HepG2 (cell line): ENCODE measurements around the gene SRD5A1. TPM values are rescaled to one million over a fixed set of nuclear protein-coding genes. Genes with fewer than 3 reads are reported as not detected.

ENCODE experiments used
- ATAC-seq: fragments of 200-7000 bp; cut with Tn5 transposase; 3 replicates; pipeline ENCODE4 v1.9.1; 2020; ENCODE audit warnings: mild to moderate bottlenecking, moderate library complexity
- BruUV-seq: library from RNA; stranded (reverse); fragments of 400-500 nt; replicated peaks from 2 replicates; lab custom pipeline; 2021; lab: Mats Ljungman, UMichigan
- CTCF ChIA-PET: fragments of 300-600 bp; formaldehyde crosslinking; extraction: SDS; loops from one replicate; lab custom pipeline; 2021; ENCODE audit warnings: low total read pairs, inconsistent platforms, low intra/inter-chr PET ratio; lab: Yijun Ruan, JAX
- POLR2A ChIA-PET: fragments of 350-600 bp; sonication (Branson Sonifier 250); formaldehyde crosslinking; loops from one replicate; lab custom pipeline; 2020; ENCODE audit warnings: antibody characterized with exemption, inconsistent platforms; lab: Yijun Ruan, JAX
- DNase-seq: peaks from one replicate; pipeline ENCODE4 v3.0.0-alpha.2; 2015; ENCODE audit warnings: low spot score
- FAIRE-seq: peaks from 3 replicates; lab custom pipeline; 2011; peaks lifted over from hg19 to GRCh38; lab: Jason Lieb, UNC
- H2AFZ ChIP-seq: one replicate; pipeline ENCODE4 v1.6.1; 2011; ENCODE audit warnings: low read length, inconsistent platforms
- H3K27ac ChIP-seq: fragments of 300-600 bp; 3 replicates; pipeline ENCODE4 v1.8.0; 2011; ENCODE audit warnings: mixed run types, mild to moderate bottlenecking, mixed read lengths, low read length, inconsistent platforms; ENCODE audit not compliant: insufficient read depth; ENCODE audit errors: extremely low read length
- H3K27me3 ChIP-seq, 2 experiments: fragments of 200-600 bp in 1 of 2; 2 replicates in 1 of 2; 3 replicates in 1 of 2; pipeline versions ENCODE4 v1.6.0 to v1.8.0; 2011; ENCODE audit warnings: low read length in 2 of 2, mild to moderate bottlenecking in 2 of 2, moderate library complexity in 2 of 2, inconsistent platforms in 1 of 2; ENCODE audit not compliant: insufficient read depth in 2 of 2, control insufficient read depth in 1 of 2
- H3K36me3 ChIP-seq, 2 experiments: fragments of 200-600 bp in 1 of 2; replicated peaks in 1 of 2; 2 replicates in 1 of 2; 3 replicates in 1 of 2; pipeline versions ENCODE4 v1.5.1 to v1.8.0; 2011; ENCODE audit warnings: low read length in 2 of 2, inconsistent platforms in 1 of 2; ENCODE audit not compliant: insufficient read depth in 2 of 2, control insufficient read depth in 1 of 2
- H3K4me1 ChIP-seq: 2 replicates; pipeline ENCODE4 v1.5.1; 2012; ENCODE audit warnings: low read length, inconsistent platforms; ENCODE audit not compliant: insufficient read depth
- H3K4me2 ChIP-seq: 2 replicates; pipeline ENCODE4 v1.6.0; 2011; ENCODE audit warnings: low read depth, low read length, inconsistent platforms
- H3K4me3 ChIP-seq, 3 experiments: fragments of 200-600 bp in 1 of 3; sonication (generic), shearing (Covaris generic) in 1 of 3; replicated peaks in 1 of 3; 2 replicates each; pipeline ENCODE4 v1.5.1; 2011 to 2016; ENCODE audit warnings: low read length in 3 of 3, inconsistent platforms in 2 of 3, low read depth in 2 of 3, mild to moderate bottlenecking in 2 of 3, control low read depth in 1 of 3, mixed read lengths in 1 of 3; ENCODE audit not compliant: insufficient read depth in 1 of 3
- H3K79me2 ChIP-seq: one replicate; pipeline ENCODE4 v1.6.1; 2011; ENCODE audit warnings: low read length, inconsistent platforms; ENCODE audit not compliant: insufficient read depth
- H3K9ac ChIP-seq: 2 replicates; pipeline ENCODE4 v1.6.0; 2011; ENCODE audit warnings: mild to moderate bottlenecking, low read depth, low read length, inconsistent platforms; ENCODE audit not compliant: insufficient read depth
- H3K9me3 ChIP-seq: 2 replicates; pipeline ENCODE4 v1.5.1; 2012; ENCODE audit warnings: mild to moderate bottlenecking, low read length
- H4K20me1 ChIP-seq: 2 replicates; pipeline ENCODE4 v1.6.0; 2011; ENCODE audit warnings: inconsistent platforms, mild to moderate bottlenecking, low read length, moderate library complexity; ENCODE audit not compliant: insufficient read depth
- HNF4G ChIP-seq, 2 experiments: sonication (generic) in 1 of 2; formaldehyde crosslinking in 1 of 2; IDR thresholded peaks; 2 replicates each; pipeline versions ENCODE4 v1.4.0 to v1.6.1; 2011 to 2020; ENCODE audit warnings: borderline replicate concordance in 2 of 2, low read depth in 2 of 2, mild to moderate bottlenecking in 2 of 2, low read length in 1 of 2, missing genetic modification reagents in 1 of 2, moderate library complexity in 1 of 2
- PCBP1 ChIP-seq: fragments of 200-400 bp; formaldehyde crosslinking; IDR thresholded peaks from 2 replicates; pipeline ENCODE4 v1.6.1; 2017; ENCODE audit warnings: mild to moderate bottlenecking, low read depth, low read length, borderline replicate concordance
- ZNF138 ChIP-seq: sonication (generic); formaldehyde crosslinking; IDR thresholded peaks from 2 replicates; pipeline ENCODE4 v1.5.0; 2020; ENCODE audit warnings: mild to moderate bottlenecking, low read depth, missing genetic modification reagents
- ZNF20 ChIP-seq: sonication (generic); formaldehyde crosslinking; IDR thresholded peaks from 2 replicates; pipeline ENCODE4 v1.4.0; 2020; ENCODE audit warnings: mild to moderate bottlenecking, moderate library complexity, missing genetic modification reagents
- ZNF780A ChIP-seq: sonication (generic); formaldehyde crosslinking; IDR thresholded peaks from 2 replicates; pipeline ENCODE4 v1.8.0; 2022; ENCODE audit warnings: mild to moderate bottlenecking, missing genetic modification reagents, moderate library complexity
- ZNF792 ChIP-seq: IDR thresholded peaks from 2 replicates; pipeline ENCODE4 v1.6.1; 2016
- whole genome bisulfite sequencing: methylation state at CpG from one replicate; pipeline ENCODE4 v1.1.6; 2017; ENCODE audit warnings: low lambda C conversion rate; 5-methylcytosine and 5-hydroxymethylcytosine counted together
- in situ Hi-C: cut with HindIII; loops from 2 replicates; pipeline ENCODE4 v1.10.0; 2017; ENCODE audit warnings: low pct_unique_long_range_greater_than_20kb; ENCODE audit not compliant: extremely low pct_ligation_motif_present
- intact Hi-C: fragments of 100-400 bp; cut with micrococcal nuclease; formaldehyde crosslinking; loops from one replicate; pipeline ENCODE4 v1.10.0; 2022; ENCODE audit not compliant: unreplicated experiment
- polyA plus RNA-seq, 8 experiments: library from polyadenylated mRNA; depleted of rRNA in 3 of 8; stranded (reverse) in 7 of 8; unstranded in 1 of 8; fragments of >200 nt; fragmentation: Illumina TruSeq in 4 of 8; extraction: Trizol in 4 of 8; gene quantifications; 2 replicates each; pipeline versions ENCODE4 v1.2.1 to v1.2.3, GENCODE V29; 2011 to 2016; ENCODE audit warnings: low read depth in 4 of 8, missing spikeins in 1 of 8, mixed read lengths in 1 of 8; ENCODE audit not compliant: insufficient read depth in 1 of 8
- total RNA-seq, 5 experiments: library from RNA; depleted of rRNA; stranded (reverse); fragments of >200 nt; fragmentation: Illumina TruSeq; extraction: Trizol; gene quantifications; 2 replicates each; pipeline ENCODE4 v1.2.3, GENCODE V29; 2016; ENCODE audit warnings: low read depth in 1 of 5
- TF ChIP-seq, protein P1 (sequence below): sonication (generic); formaldehyde crosslinking; IDR thresholded peaks from 2 replicates; pipeline ENCODE4 v1.4.0; 2020; ENCODE audit warnings: missing genetic modification reagents
- TF ChIP-seq, protein P2 (sequence below): sonication (generic); formaldehyde crosslinking; conservative IDR thresholded peaks from 2 replicates; pipeline ENCODE4 v1.8.0; 2022; ENCODE audit warnings: low read depth, missing genetic modification reagents
- TF ChIP-seq, protein P3 (sequence below): sonication (generic); formaldehyde crosslinking; IDR thresholded peaks from 2 replicates; pipeline ENCODE4 v1.8.1; 2023; ENCODE audit warnings: mild to moderate bottlenecking, moderate library complexity, missing genetic modification reagents
- TF ChIP-seq, protein P4 (sequence below): sonication (generic); formaldehyde crosslinking; IDR thresholded peaks from 2 replicates; pipeline ENCODE4 v1.8.0; 2022; ENCODE audit warnings: mild to moderate bottlenecking, missing genetic modification reagents; ENCODE audit not compliant: insufficient replicate concordance
- TF ChIP-seq, protein P5 (sequence below): sonication (generic); formaldehyde crosslinking; IDR thresholded peaks from 2 replicates; pipeline ENCODE4 v1.4.0; 2020; ENCODE audit warnings: missing genetic modification reagents
- TF ChIP-seq, protein P6 (sequence below): IDR thresholded peaks from 2 replicates; pipeline ENCODE4 v1.6.1; 2016; ENCODE audit warnings: control low read depth
- TF ChIP-seq, protein P7 (sequence below): sonication (generic); formaldehyde crosslinking; conservative IDR thresholded peaks from 2 replicates; pipeline ENCODE4 v1.4.0; 2020; ENCODE audit warnings: mild to moderate bottlenecking, missing genetic modification reagents, moderate library complexity

The SRD5A1 gene
- total and polyA plus RNA-seq, 2 of the 13 experiments (the other 11 are each of a cell fraction or from before 2014, with no cell fraction given), result 6.1 to 9.9 TPM

DNA sequence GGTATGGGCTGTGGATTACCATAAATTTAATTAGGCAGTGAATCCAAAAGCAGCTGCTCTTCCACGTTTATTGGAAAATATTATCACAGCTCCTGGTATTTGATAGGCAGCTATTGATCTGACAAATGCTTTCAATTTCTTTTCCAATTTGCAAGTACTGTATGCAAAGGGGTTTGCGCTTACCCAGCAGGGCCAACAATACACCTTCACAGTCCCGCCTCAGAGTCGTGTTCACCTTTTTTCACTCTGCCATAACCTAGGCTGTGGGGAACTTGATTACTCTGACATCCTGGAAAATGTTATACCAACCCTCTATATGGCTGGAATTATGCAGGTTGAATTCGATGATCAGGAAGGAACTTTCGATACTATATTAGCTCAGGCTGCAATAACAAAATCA is 47.7 kb downstream of the SRD5A1 start:
- no peaks in the 10 kb centered on the region for H3K79me2 ChIP-seq
- ChIA-PET CTCF (no interaction called here), POLR2A (no interaction called here)
- H3K9ac ChIP-seq, result no peak overlapping the region
- H3K4me2 ChIP-seq, result no peak overlapping the region
- H3K9me3 ChIP-seq, result no peaks in the 10 kb centered on the region; the same call in 1 of the 2 replicates
- H3K27me3 ChIP-seq, result no peaks in the 10 kb centered on the region; a peak in 1 of 5 replicates
- H4K20me1 ChIP-seq, result no peaks in the 10 kb centered on the region
- no peak for ATAC-seq
- no peak overlapping the region for H3K4me3 ChIP-seq
- 47% methylated on average over 6 of the region's 6 CpGs for WGBS
- H3K36me3 ChIP-seq, result no peaks in the 10 kb centered on the region
- H3K4me1 ChIP-seq, result no peaks in the 10 kb centered on the region; the same call in 1 of the 2 replicates
- FAIRE-seq, result no peak
- H2AFZ ChIP-seq, result no peak overlapping the region
- no peak for DNase-seq
- in situ Hi-C loops, result no loop called here
- no peak overlapping the region for H3K27ac ChIP-seq
- no TSS peak for BruUV-seq
- intact Hi-C loops, result no loop called here
- TF ChIP-seq, protein P1, sequence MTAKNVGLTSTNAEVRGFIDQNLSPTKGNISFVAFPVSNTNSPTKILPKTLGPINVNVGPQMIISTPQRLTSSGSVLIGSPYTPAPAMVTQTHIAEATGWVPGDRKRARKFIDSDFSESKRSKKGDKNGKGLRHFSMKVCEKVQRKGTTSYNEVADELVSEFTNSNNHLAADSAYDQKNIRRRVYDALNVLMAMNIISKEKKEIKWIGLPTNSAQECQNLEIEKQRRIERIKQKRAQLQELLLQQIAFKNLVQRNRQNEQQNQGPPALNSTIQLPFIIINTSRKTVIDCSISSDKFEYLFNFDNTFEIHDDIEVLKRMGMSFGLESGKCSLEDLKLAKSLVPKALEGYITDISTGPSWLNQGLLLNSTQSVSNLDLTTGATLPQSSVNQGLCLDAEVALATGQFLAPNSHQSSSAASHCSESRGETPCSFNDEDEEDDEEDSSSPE, result no peak
- TF ChIP-seq ZNF780A (CRISPR knock-in tag) (no peak), HNF4G (IDR thresholded peaks at IDR 0.05; ENCODE audit: borderline replicate concordance, low read depth, low read length) (no peak), HNF4G (CRISPR knock-in tag; IDR thresholded peaks at IDR 0.05; ENCODE audit: borderline replicate concordance, low read depth) (no peak), ZNF20 (CRISPR knock-in tag) (no peak), ZNF792 (CRISPR knock-in tag) (no peak), ZNF138 (CRISPR knock-in tag) (no peak), PCBP1 (no peak)
- TF ChIP-seq, protein P2, sequence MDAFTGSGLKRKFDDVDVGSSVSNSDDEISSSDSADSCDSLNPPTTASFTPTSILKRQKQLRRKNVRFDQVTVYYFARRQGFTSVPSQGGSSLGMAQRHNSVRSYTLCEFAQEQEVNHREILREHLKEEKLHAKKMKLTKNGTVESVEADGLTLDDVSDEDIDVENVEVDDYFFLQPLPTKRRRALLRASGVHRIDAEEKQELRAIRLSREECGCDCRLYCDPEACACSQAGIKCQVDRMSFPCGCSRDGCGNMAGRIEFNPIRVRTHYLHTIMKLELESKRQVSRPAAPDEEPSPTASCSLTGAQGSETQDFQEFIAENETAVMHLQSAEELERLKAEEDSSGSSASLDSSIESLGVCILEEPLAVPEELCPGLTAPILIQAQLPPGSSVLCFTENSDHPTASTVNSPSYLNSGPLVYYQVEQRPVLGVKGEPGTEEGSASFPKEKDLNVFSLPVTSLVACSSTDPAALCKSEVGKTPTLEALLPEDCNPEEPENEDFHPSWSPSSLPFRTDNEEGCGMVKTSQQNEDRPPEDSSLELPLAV, result no peak
- TF ChIP-seq, protein P3, sequence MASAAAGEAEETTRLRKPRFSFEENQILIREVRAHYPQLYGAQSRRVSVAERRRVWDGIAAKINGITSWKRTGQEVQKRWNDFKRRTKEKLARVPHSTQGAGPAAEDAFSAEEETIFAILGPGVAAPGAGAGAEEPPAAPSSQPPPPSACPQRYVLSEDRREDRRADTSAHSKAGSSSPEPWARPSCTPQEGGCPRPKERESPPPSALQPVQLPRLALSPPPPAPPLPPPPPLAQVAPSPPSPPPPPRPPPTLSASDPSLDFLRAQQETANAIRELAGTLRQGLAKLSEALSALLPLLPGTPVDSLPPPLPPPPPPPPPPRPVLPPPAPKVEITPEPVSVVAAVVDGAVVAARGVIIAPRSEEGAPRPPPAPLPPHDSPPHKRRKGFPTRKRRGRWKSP (CRISPR knock-in tag), result no peak
- TF ChIP-seq, protein P4, sequence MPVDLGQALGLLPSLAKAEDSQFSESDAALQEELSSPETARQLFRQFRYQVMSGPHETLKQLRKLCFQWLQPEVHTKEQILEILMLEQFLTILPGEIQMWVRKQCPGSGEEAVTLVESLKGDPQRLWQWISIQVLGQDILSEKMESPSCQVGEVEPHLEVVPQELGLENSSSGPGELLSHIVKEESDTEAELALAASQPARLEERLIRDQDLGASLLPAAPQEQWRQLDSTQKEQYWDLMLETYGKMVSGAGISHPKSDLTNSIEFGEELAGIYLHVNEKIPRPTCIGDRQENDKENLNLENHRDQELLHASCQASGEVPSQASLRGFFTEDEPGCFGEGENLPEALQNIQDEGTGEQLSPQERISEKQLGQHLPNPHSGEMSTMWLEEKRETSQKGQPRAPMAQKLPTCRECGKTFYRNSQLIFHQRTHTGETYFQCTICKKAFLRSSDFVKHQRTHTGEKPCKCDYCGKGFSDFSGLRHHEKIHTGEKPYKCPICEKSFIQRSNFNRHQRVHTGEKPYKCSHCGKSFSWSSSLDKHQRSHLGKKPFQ, result no peak
- TF ChIP-seq, protein P5, sequence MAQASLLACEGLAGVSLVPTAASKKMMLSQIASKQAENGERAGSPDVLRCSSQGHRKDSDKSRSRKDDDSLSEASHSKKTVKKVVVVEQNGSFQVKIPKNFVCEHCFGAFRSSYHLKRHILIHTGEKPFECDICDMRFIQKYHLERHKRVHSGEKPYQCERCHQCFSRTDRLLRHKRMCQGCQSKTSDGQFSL (CRISPR knock-in tag), result no peak
- TF ChIP-seq, protein P6, sequence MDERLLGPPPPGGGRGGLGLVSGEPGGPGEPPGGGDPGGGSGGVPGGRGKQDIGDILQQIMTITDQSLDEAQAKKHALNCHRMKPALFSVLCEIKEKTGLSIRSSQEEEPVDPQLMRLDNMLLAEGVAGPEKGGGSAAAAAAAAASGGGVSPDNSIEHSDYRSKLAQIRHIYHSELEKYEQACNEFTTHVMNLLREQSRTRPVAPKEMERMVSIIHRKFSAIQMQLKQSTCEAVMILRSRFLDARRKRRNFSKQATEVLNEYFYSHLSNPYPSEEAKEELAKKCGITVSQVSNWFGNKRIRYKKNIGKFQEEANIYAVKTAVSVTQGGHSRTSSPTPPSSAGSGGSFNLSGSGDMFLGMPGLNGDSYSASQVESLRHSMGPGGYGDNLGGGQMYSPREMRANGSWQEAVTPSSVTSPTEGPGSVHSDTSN (CRISPR knock-in tag), result no peak
- TF ChIP-seq, protein P7, sequence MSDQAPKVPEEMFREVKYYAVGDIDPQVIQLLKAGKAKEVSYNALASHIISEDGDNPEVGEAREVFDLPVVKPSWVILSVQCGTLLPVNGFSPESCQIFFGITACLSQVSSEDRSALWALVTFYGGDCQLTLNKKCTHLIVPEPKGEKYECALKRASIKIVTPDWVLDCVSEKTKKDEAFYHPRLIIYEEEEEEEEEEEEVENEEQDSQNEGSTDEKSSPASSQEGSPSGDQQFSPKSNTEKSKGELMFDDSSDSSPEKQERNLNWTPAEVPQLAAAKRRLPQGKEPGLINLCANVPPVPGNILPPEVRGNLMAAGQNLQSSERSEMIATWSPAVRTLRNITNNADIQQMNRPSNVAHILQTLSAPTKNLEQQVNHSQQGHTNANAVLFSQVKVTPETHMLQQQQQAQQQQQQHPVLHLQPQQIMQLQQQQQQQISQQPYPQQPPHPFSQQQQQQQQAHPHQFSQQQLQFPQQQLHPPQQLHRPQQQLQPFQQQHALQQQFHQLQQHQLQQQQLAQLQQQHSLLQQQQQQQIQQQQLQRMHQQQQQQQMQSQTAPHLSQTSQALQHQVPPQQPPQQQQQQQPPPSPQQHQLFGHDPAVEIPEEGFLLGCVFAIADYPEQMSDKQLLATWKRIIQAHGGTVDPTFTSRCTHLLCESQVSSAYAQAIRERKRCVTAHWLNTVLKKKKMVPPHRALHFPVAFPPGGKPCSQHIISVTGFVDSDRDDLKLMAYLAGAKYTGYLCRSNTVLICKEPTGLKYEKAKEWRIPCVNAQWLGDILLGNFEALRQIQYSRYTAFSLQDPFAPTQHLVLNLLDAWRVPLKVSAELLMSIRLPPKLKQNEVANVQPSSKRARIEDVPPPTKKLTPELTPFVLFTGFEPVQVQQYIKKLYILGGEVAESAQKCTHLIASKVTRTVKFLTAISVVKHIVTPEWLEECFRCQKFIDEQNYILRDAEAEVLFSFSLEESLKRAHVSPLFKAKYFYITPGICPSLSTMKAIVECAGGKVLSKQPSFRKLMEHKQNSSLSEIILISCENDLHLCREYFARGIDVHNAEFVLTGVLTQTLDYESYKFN (CRISPR knock-in tag), result no peak
